ENCODE results near the gene MSMO1.

DNA sequence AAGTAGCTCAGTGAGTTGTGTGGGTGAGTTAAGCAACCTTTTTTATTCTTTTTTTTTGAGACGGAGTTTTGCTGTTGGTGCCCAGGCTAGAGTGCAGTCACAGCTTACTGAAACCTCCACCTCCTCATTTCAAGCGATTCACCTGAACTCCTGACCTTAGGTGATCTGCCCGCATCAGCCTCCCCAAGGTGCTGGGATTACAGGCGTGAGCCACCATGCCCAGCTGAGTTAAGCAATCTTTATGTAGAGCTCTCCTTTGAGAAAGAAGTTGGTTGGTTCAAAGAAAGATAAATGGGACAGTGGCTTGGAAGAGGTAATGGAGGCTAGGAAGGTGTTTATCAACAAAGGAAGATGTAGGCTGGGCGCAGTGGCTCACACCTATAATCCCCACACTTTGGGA, 3.2 kb downstream of the MSMO1 start:
- no peak for TF ChIP-seq POLR2A (IDR thresholded peaks at IDR 0.05; ENCODE audit: low read depth)
- TF ChIP-seq, protein P1, sequence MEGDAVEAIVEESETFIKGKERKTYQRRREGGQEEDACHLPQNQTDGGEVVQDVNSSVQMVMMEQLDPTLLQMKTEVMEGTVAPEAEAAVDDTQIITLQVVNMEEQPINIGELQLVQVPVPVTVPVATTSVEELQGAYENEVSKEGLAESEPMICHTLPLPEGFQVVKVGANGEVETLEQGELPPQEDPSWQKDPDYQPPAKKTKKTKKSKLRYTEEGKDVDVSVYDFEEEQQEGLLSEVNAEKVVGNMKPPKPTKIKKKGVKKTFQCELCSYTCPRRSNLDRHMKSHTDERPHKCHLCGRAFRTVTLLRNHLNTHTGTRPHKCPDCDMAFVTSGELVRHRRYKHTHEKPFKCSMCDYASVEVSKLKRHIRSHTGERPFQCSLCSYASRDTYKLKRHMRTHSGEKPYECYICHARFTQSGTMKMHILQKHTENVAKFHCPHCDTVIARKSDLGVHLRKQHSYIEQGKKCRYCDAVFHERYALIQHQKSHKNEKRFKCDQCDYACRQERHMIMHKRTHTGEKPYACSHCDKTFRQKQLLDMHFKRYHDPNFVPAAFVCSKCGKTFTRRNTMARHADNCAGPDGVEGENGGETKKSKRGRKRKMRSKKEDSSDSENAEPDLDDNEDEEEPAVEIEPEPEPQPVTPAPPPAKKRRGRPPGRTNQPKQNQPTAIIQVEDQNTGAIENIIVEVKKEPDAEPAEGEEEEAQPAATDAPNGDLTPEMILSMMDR (IDR thresholded peaks at IDR 0.05), result no peak

Measured in esophagus muscularis mucosa (tissue), 3 donors.